HG03108 (cell line): ENCODE measurements around the gene IGFLR1.

Experiments
- ATAC-seq: cut with Tn5 transposase; IDR thresholded peaks from one replicate; pipeline ENCODE4 v1.9.1; 2021; ENCODE audit warnings: moderate library complexity; ENCODE audit not compliant: unreplicated experiment

The IGFLR1 gene

DNA sequence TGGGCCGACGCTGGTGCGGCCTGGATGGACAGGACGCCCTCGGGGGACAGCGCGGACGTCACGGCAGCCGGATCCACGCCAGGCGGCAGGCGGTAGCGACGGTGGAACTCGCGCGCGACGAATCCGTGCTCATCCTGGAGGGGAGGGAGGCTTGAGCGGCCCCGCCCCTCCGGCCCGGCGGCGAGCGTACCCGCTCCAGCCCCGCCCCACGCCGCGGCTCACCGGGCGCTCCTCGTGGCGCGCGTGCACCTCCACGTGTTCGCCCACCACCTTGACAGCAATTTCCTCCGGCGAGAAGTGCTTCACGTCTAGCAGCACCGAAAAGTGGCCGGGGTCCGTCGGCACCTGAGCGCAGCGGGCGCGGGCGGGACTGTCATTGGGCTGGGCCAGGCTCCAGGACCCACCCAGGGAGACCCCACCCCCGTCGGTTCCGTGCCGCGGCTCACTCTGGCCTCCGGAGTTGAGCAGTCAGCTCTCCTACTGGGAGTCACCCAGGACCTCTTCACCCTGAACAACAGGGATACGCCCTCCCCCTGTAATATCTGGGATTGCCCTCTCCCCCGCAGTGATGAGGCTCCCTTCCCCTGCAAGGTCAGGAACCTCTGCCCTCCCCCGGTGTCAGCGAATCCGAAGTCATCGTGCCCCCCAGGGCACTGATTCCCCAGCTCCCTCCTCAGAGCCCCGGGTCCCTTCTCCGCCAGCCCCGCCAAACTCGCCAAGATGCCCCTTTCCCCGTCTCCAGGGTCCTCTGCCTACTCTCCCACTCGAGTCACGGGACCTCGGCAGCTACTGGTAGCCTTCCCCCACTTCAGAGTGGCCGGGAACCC lies 13.5 kb upstream of the IGFLR1 start:
- no peak for ATAC-seq

DNA sequence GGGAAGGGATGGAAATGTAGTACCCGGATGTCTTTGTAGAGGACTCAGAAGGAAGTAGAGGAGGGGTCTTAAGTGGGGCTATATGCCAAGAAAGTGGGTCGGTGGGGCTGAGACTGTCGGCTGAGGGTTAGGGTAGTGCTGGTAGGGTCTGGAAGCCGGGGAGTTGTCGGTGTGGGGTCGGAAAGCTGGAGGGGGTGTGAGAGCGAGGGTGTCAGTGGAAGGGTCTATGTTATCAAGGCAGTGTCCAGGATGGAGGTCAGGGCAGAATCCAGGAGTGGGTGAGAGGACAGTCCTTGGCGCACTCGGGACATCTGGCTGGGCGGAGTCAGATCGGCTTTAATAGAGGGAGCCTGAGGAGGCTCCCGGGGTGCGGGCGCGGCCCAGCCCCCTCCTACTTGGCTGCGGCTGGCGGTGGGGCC lies 12.9 kb upstream of the IGFLR1 start:
- ATAC-seq = no peak

DNA sequence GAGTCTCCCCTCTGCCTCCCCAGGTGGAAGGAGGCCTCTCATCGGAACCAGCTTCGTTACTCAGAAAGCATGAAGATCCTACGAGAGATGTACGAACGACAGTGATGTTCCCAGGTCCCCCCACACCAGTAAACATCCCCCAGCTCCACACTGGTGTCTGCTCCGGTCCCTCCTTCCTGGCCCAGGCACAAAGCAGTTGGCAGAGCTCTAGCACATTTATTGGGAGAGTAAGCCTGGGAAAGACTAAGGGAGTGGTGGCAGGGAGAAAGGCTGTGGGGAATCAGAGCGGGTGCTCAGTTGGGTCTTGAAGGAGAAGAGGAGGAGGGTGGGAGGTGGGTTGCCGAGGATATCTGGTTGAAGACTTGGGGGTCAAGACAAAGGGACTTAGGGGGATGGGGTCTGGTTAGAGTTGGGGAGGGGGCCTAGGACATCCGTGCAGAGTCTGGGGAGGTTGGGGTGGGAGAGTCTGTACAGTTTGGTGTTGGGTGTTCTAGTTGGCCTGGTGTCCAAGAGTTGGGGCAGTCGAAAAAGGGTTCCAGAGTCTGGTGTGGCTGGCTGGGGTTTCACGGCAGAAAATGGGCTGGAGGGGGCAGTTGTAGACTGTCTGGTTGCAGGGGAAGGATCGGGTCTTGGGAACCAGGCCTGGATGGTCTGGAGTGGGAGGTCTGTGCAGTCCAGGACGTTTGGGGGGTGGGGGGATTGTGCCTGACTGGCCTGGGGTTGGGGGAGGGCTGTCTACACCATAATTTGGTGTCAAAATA lies 12.3 kb upstream of the IGFLR1 start:
- ATAC-seq = no peak

DNA sequence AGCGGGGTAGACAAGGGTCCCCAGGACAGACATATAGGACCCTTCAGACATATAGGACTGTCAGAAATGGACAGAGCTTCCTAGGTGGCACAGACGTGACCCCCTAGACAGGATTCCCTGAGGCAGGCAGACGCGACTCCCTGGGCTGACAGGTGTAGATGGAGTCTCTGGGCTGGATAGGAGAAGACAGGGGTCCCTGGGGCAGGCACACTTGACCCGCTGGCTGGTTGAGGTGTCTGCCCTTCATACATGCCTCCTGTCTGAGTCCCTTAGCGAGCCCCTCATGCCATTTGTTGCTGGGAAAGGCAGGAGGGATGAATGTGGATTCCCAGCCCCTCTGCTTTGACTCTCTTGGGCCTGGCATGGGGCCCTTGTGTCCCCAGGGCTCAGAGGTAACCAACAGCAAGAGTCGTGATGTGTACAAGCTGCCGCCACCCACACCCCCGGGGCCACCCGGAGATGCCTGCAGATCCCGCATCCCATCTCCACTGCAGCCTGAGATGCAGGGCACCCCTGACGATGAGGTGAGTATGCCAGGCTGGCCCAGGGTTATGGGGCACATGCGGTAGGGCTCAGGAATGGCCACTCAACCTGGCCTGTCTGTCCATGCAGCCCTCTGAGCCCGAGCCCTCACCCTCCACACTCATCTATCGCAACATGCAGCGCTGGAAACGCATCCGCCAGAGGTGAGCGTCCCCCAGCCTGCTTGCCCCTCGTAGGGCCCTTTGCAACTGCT lies 11.6 kb upstream of the IGFLR1 start:
- no peak for ATAC-seq

DNA sequence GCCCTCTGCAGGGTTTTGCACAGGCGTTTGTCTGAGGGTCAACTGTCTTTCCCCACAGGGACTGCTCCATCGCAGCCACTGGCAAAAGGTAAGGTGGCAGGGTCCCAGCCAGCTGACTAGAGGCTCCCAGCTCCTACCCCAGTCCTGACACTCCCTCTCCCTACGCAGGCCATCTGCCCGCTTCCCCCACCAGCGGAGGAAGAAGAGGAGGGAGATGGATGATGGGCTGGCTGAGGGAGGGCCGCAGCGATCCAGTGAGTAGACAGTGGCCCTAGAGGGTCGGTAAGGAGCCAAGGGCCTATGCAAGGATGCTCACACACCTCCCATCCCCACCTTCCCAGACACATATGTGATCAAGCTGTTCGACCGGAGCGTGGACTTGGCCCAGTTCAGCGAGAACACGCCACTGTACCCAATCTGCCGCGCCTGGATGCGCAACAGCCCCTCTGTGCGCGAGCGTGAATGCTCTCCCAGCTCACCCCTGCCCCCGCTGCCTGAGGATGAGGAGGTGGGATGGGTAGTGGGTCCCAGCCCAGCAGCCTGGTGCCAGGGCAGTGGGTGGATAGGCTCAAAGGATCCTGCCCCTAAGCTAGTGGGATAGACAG lies 10.6 kb upstream of the IGFLR1 start:
- no peak for ATAC-seq

DNA sequence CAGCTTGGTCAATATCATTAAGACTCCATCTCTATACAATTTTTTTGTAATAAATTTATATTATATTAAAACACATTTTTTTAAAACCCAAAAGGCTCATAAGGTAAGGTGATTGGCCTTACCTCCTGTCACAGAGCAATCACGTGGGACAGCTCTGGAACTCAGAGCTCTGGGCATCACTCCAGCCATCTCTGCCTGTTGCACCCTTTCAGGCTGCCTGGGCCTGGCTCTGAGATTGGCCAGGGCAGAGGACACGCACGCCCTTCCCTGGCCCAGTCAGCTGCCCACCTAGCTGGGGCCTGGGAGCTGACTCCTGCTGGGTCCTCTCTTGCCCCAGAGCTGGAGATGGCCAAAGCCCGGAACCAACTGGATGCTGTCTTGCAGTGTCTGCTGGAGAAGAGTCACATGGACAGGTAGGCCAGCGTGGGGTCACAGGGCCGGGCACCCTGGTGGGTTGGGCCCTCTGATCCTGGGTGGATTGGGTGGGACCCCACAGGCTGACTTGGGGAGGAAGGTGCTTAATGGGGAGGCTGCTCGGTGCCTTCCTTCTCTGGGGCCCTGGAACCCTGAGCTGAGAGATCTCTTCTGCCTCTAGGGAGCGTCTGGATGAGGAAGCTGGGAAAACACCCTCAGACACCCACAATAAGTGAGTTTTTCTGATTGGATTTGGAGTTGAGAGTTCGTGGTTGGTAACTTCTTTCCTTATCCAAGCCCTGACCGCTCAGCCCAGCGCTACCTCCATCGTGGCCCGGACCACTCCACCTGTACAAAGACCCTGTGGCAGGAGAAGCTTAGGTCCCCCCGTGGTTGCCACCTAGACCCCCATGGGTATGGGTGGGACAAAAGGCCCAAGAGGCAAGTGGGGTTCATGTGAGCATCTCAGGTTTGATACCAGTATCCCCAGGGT lies 9.8 kb upstream of the IGFLR1 start:
- no peak for ATAC-seq

DNA sequence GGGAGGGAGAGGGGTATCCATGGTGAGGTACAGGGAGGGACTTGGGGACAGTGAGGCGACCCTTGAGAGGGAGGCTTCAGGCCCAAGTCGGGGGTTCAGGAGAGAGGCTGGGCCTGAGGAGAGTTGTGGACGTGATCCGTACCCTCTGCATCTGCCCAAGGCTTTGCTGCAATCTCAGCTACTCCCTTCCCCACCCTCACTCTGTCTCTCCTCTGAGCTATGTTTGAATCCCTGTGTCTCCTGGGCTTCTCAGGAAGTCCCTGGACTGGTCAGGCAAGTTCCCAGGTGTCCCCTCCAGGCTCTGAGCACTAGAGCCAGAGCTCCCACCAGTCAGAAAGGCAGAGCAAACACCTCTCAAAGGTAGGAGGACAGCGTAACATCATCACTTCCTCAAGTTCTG lies 7.9 kb upstream of the IGFLR1 start:
- no peak for ATAC-seq

DNA sequence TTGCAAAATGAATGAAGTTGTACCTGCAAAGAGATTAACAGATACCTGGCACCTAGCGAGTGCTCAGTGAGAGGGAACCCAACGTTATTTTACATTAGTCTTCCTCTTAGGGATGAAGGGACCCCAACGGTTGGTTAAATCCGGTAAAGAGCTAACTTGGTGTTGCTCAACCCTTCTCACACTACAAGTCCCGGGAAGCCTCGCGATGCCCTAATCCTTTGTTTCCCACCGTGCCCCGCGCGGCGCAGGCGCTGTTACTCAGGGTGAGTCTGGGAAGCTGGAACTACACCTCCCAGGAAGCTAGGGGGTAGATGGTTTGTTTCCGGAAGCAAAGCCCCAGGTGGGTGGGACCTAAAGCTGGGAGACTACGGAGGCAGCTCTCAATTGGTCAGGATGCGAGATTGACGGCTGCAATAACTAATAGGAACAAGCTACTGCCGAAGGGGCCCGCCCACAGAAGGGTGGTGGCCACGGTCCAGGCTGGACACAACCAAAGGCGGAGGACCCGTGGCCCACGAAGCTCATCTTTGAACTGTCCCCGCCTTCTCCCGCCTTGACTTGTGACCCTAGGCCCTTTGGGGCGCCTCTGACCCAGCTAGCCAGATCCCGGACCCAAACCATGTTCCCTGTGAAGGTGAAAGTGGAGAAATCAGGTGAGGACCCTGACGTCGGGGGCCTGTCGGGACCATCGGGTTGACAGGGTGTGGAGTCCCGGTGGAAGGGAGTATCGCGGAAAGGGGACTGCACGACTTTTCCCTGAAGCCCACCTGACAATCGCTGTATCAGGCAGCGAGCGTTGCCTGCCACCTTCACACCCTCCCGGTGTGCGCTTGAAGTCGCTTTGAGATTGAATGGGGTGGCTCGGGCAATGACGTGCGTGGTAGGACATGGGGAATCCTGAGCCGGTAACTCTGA lies 6.1 kb upstream of the IGFLR1 start, which contains the start of gene LIN37:
Gene LIN37 (plus strand): TSS at position 471 of the 915 bp plus-strand sequence. CDS start 149 bp downstream, at position 620.
- ATAC-seq = peak; percentile 74

DNA sequence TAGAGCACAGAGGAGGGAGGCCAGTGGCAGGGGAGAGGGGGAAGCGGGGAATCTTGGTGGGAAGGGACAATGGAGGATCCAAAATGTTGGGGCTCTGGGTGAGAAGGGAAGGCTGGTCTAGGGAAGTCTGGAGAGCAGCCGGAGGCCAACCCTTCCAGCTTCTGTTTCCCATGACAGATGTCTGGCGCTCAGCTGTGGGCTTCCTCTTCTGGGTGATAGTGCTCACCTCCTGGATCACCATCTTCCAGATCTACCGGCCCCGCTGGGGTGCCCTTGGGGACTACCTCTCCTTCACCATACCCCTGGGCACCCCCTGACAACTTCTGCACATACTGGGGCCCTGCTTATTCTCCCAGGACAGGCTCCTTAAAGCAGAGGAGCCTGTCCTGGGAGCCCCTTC lies 4.3 kb upstream of the IGFLR1 start:
- no peak for ATAC-seq

DNA sequence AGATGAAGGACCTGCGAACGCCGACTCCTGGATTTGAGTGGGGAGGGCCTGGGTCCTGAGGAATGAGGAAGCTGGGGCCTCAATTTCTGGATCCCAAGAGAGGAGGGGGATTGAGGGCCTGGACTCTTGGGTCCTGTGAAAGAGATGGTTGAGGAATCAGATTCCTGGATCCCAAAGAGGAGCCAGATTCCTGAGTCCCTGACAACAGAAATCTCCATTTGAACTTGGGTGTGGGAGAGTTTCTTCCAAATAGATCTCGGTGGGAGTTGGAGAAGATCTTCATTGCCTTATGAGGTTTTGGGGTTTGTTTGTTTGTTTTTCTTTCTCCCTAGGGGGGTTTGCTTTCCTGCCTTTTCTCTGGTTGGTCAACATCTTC lies 3.8 kb upstream of the IGFLR1 start:
- ATAC-seq = no peak

DNA sequence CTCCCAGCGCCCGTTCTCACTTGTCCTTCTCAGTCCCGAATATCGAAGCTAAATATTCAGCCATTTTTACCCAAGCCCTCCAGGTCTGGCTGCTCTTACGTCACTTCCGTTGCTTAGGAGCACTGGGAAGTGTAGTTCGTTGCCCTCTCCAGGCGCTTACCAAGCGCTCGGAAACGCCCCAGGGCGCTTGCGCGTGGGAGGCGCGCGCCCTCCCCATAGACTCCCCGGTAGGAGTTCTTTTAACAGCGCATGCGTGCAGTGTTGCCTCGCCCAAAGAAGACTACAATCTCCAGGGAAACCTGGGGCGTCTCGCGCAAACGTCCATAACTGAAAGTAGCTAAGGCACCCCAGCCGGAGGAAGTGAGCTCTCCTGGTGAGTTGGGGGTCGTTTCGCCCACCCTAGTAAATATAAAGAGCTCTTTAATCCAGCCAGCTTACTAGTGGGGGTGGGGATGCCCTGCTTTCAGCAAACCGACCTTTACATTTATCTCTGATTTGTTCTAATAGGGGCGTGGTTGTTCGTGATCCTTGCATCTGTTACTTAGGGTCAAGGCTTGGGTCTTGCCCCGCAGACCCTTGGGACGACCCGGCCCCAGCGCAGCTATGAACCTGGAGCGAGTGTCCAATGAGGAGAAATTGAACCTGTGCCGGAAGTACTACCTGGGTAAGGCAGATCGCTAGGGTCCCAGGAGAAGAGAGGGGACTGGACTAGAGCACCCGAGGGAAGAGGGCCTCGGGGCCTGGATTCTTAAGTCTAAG lies 3.3 kb upstream of the IGFLR1 start, which contains the start of the genes PSENEN and U2AF1L4:
Gene PSENEN (plus strand): TSS at position 324 of the 759 bp plus-strand sequence. CDS start 280 bp downstream, at position 604.
Gene U2AF1L4 (minus strand): TSS at position 91 of the 759 bp plus-strand sequence. CDS start 27 bp downstream, at position 64.
- ATAC-seq = peak; percentile 41

DNA sequence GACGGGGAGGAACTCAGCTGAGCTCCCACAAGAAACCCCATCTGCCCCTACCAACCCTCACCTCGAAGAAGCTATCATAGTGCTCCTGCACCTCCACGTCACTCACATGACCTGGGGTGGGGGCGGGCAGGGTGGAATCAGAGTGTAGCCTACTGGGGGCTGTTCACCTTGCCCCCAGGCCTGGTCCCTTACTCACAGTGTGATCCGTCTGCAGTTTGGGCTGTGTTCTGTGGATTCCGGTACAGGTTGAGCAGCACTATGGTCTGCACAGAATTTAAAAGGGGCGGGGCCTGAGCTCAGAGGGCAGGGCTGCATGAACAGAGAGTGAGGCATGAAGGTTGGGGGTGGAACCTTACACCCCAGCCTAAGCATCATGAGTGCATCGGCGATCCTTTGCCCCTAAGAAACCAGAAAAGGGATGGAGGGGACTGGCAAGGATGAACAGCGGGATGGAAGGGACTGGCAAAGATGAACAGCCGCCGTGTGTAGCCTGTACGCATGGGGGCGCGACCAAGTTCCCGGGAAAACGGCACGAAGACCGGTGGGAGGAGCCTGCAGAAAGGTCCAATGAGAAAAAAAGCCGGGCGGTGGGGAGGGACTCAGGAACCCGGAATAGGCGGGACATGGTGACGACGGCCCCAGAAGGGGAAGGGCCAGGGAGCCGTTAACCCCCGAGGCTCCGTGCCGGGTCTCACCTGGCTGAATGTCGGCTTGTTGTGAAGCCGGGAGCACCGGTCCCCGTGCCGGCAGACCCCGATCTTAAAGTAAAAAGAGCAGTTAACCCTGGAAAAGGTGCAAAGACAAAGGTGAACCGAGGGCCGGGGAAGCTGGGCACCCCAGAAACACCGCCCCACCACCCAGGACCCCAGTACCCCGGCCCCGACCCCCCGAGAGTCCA lies 2.4 kb upstream of the IGFLR1 start:
- no peak for ATAC-seq

DNA sequence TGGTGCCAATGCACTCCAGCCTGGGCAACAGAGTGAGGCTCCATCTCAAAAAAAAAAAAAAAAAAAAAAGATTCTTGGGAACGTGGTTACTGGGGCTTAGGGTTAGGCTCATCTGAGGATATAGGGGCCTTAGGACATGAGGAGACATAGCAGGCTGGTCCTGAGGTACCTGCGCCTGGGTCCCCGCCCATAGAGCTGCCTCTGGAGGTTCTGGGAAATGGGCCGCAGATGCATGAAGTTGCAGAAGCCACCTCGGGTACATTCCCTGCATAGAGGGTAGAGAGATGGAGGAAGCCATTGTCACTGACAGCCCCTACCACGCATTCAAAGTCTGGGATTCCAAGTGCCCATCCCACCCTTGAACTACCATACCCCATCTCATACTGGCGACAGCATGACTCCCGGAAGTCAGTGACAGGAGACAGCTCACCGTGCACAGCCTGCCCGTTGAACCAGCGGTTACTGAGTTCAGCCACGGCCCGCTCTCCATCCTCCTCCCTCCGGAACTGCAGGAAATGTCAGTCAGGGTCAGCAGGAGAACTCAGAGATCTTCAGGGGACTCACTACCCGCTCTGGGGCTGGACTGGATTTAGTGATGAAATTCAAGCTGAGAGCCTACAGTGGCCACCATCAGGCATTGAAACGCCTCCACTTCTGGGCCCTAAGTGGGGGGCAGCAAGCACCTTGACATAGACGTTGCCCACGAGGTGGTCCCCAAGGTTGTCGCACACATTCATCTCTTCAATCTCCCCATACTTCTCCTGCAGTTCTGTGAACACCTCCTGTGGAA lies 1.6 kb upstream of the IGFLR1 start:
- no peak for ATAC-seq

DNA sequence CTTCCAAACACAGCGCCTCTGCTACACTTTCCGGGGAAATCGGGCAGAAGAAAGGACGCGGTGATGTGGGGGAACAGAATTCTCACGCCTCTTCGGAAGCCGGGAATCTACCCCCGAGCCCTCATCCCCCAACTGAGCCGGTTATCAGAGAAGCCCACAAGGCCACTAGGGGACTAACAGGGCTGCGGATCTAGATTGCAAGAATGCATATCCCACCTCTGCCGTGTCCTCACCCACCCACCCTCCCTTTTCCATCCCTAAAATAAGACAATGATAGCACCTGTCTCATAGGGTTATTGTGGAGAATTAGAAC lies 1.1 kb downstream of the IGFLR1 start:
- ATAC-seq = no peak

DNA sequence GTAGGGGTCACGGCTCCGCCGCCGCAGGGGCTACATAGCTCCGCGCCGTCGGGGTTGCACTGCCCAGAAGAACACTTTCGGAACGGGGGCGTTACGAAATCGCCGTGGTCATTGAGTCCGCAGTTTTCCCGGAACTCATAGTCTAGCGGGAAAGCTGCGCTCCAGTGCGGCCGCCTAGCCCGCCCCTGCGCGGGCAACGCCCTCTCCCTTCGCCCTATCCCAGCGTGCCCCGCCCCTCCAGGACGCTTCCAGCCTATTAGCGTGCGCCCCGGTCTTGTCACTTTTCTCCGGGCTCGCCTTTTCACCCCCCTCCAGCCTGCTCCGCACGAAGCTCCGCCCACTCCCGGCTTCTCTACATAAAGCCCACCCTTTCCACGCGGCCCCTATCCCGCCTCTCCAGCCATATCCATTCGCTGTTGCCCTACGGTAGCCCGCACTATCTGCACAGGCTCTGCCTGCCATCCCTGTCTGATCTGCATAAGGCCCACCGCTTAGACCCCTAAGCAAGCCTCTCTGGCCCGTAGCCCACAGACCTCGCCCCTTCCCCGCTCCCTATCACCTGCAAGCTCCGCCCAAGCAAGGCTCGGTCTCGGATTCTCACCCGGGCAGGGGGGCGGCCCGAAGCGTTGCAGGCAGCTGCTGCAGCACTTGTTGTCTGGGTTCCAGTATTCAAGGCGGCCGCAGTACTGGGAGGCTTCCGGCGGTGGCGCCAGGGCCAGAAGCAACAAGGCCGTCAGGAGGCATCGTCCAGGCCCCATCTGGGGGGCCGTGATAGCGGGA lies 1.6 kb downstream of the IGFLR1 start:
- ATAC-seq = peak; percentile 49

DNA sequence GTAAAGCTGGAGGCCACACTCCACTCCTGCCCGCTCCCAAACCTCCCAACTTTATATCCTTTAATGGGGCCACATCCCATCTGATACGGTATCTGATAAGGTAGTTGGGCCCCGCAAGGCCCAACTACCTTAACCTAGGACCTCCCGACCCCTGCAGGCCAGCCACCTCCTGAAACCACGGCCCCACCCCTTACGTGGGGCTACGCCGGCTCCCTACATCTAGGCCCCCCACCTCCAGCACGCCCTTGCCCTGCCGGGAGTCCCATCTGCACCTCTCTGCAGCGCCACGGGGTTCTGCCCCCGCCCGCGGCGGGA lies 2.2 kb downstream of the IGFLR1 start:
- ATAC-seq = no peak
